ENCODE results near the gene PAPOLB. TPM values are rescaled to one million over a fixed set of nuclear protein-coding genes. Genes with fewer than 3 reads are reported as not detected.
"Not testable (repeated sequence)": the region's sequence is repeated elsewhere in the genome, so short reads cannot be mapped to it uniquely, and the experiment has no call there.

PAPOLB gene
- total RNA-seq, 1 donor from 2014 or later, result 0.24 TPM

- intact Hi-C loops (cut with DNase I), result no loop called here
- Histone ChIP-seq H3K9me3 (no peaks in the 10 kb centered on the region), H3K4me1 (no peaks in the 10 kb centered on the region), H3K27me3 (ENCODE audit: low read depth) (no peaks in the 10 kb centered on the region), H3K36me3 (no peaks in the 10 kb centered on the region), H3K4me3 (no peak overlapping the region), H3K27ac (no peak overlapping the region)
- no peak for DNase-seq
- no peak for TF ChIP-seq CTCF (IDR thresholded peaks at IDR 0.05)
- ATAC-seq, result no peak
Measured at GRCh38 chr7:4895766-4896165, 33.9 kb upstream of the PAPOLB start.

GRCh38 chr7:4894482-4894881, 32.7 kb upstream of the PAPOLB start:
- ATAC-seq, result no peak
- intact Hi-C loops (cut with DNase I), result no loop called here

GRCh38 chr7:4893929-4894475, 32.2 kb upstream of the PAPOLB start:
- intact Hi-C loops (cut with DNase I), result no loop called here

More at GRCh38 chr7:4894482-4894881, 32.7 kb upstream of the PAPOLB start:
- H3K4me1 ChIP-seq, result no peaks in the 10 kb centered on the region
- DNase-seq, result no peak
- no peaks in the 10 kb centered on the region for H3K9me3 ChIP-seq
- H3K27me3 ChIP-seq (ENCODE audit: low read depth), result no peaks in the 10 kb centered on the region
- H3K4me3 ChIP-seq, result no peak overlapping the region
- H3K27ac ChIP-seq, result no peak overlapping the region
- H3K36me3 ChIP-seq, result no peaks in the 10 kb centered on the region
- TF ChIP-seq CTCF (IDR thresholded peaks at IDR 0.05), result no peak

GRCh38 chr7:4893188-4893587, 31.4 kb upstream of the PAPOLB start:
- intact Hi-C loops (cut with DNase I); H3K36me3 ChIP-seq; H3K4me1 ChIP-seq; H3K27me3 ChIP-seq (ENCODE audit: low read depth); H3K9me3 ChIP-seq; H3K4me3 ChIP-seq; H3K27ac ChIP-seq; DNase-seq; ATAC-seq: not testable (repeated sequence)

More at GRCh38 chr7:4893929-4894475, 32.2 kb upstream of the PAPOLB start:
- Histone ChIP-seq H3K27me3 (ENCODE audit: low read depth) (no peaks in the 10 kb centered on the region), H3K27ac (no peak overlapping the region), H3K4me3 (no peak overlapping the region), H3K9me3 (no peaks in the 10 kb centered on the region), H3K36me3 (no peaks in the 10 kb centered on the region), H3K4me1 (no peaks in the 10 kb centered on the region)
- no peak for DNase-seq
- no peak for ATAC-seq
- no peak for TF ChIP-seq CTCF (IDR thresholded peaks at IDR 0.05)

GRCh38 chr7:4891522-4891921, 29.7 kb upstream of the PAPOLB start:
- ATAC-seq; H3K4me1 ChIP-seq; intact Hi-C loops (cut with DNase I); H3K27me3 ChIP-seq (ENCODE audit: low read depth); H3K4me3 ChIP-seq; H3K9me3 ChIP-seq; DNase-seq; H3K36me3 ChIP-seq; H3K27ac ChIP-seq: not testable (repeated sequence)

GRCh38 chr7:4889682-4890081, 27.9 kb upstream of the PAPOLB start:
- ATAC-seq (no peak), DNase-seq (no peak)
- TF ChIP-seq CTCF (IDR thresholded peaks at IDR 0.05), result no peak
- no peaks in the 10 kb centered on the region for H3K4me1 ChIP-seq
- no peaks in the 10 kb centered on the region for H3K27me3 ChIP-seq (ENCODE audit: low read depth)
- H3K4me3 ChIP-seq, result no peak overlapping the region
- H3K9me3 ChIP-seq, result no peaks in the 10 kb centered on the region
- intact Hi-C loops (cut with DNase I), result no loop called here
- no peak overlapping the region for H3K27ac ChIP-seq
- no peaks in the 10 kb centered on the region for H3K36me3 ChIP-seq

- Histone ChIP-seq H3K9me3 (no peaks in the 10 kb centered on the region), H3K4me1 (no peaks in the 10 kb centered on the region), H3K27ac (no peak overlapping the region), H3K27me3 (ENCODE audit: low read depth) (no peaks in the 10 kb centered on the region), H3K36me3 (no peaks in the 10 kb centered on the region), H3K4me3 (no peak overlapping the region)
- no peak for DNase-seq
- intact Hi-C loops (cut with DNase I), result no loop called here
- ATAC-seq, result no peak
- no peak for TF ChIP-seq CTCF (IDR thresholded peaks at IDR 0.05)
Measured at GRCh38 chr7:4888161-4888560, 26.3 kb upstream of the PAPOLB start.
